Coronary artery (tissue), 2 donors: ENCODE results near the gene CARD9.

ENCODE experiments used
- DNase-seq: peaks from one replicate; pipeline ENCODE4 v3.0.0-alpha.2; 2017; ENCODE audit warnings: low spot score
- H3K27ac ChIP-seq, 2 donors: fragments of 200-600 bp; sonication (generic); one replicate each; pipeline ENCODE4 v1.5.1; 2016 to 2019
- H3K4me3 ChIP-seq: fragments of 200-600 bp; sonication (generic); 2 replicates; pipeline ENCODE4 v1.5.1; 2016; ENCODE audit warnings: mild to moderate bottlenecking, moderate library complexity
- CTCF ChIP-seq: fragments of 200-600 bp; sonication (generic); IDR thresholded peaks from one replicate; pipeline ENCODE4 v1.5.1; 2019; ENCODE audit warnings: antibody characterized with exemption

CARD9 gene

GRCh38 chr9:136318111-136318775 is 55.2 kb downstream of the CARD9 start:
- no peak for TF ChIP-seq CTCF
- no peak for DNase-seq
- no peak overlapping the region for H3K27ac ChIP-seq
- H3K4me3 ChIP-seq = no peak overlapping the region

GRCh38 chr9:136317695-136318094 is 55.8 kb downstream of the CARD9 start:
- Histone ChIP-seq H3K27ac (no peak overlapping the region), H3K4me3 (no peak overlapping the region)
- no peak for DNase-seq
- TF ChIP-seq CTCF = no peak

GRCh38 chr9:136316896-136317676 is 56.4 kb downstream of the CARD9 start:
- Histone ChIP-seq H3K4me3 (no peak overlapping the region), H3K27ac (no peak overlapping the region)
- TF ChIP-seq CTCF = no peak
- DNase-seq = no peak

- Histone ChIP-seq H3K4me3 (no peak overlapping the region), H3K27ac (no peak overlapping the region)
- no peak for TF ChIP-seq CTCF
- DNase-seq = no peak
These were observed 57.2 kb downstream of the CARD9 start for GRCh38 chr9:136316271-136316751.

- TF ChIP-seq CTCF = no peak
- H3K4me3 ChIP-seq = no peak overlapping the region
- DNase-seq = no peak
- H3K27ac ChIP-seq = no peak overlapping the region
These were observed 58.5 kb downstream of the CARD9 start for GRCh38 chr9:136314944-136315343.

GRCh38 chr9:136314056-136314416 is 59.4 kb downstream of the CARD9 start:
- no peak for TF ChIP-seq CTCF
- no peak for DNase-seq
- H3K4me3 ChIP-seq = no peak overlapping the region

More at GRCh38 chr9:136314056-136314416, 59.4 kb downstream of the CARD9 start:
- H3K27ac ChIP-seq = no peak overlapping the region
